WERI-Rb-1 (cell line): ENCODE data around the gene CSK.

ENCODE experiments used
- DNase-seq: peaks from one replicate; pipeline ENCODE4 v3.0.0-alpha.2; 2020
- H3K27ac ChIP-seq: fragments of 250-450 bp; sonication (Bioruptor Pico); 2 replicates; pipeline ENCODE4 v1.5.1; 2020; ENCODE audit warnings: mild to moderate bottlenecking, moderate library complexity
- H3K27me3 ChIP-seq: fragments of 250-450 bp; sonication (Bioruptor Pico); 2 replicates; pipeline ENCODE4 v1.5.1; 2021; ENCODE audit warnings: mild to moderate bottlenecking, low read depth, moderate library complexity; ENCODE audit not compliant: insufficient read depth, severe bottlenecking
- H3K36me3 ChIP-seq: fragments of 250-450 bp; sonication (Bioruptor Pico); 2 replicates; pipeline ENCODE4 v1.5.1; 2020; ENCODE audit warnings: mild to moderate bottlenecking, moderate library complexity
- H3K4me3 ChIP-seq: 2 replicates; pipeline ENCODE4 v1.5.1; 2011; ENCODE audit warnings: low read depth, mild to moderate bottlenecking, control low read depth, low read length
- H3K9me3 ChIP-seq: fragments of 250-450 bp; sonication (Bioruptor Pico); 2 replicates; pipeline ENCODE4 v1.5.1; 2021; ENCODE audit warnings: mild to moderate bottlenecking, moderate library complexity; ENCODE audit not compliant: severe bottlenecking
- CTCF ChIP-seq: IDR thresholded peaks from 2 replicates; pipeline ENCODE4 v1.5.1; 2011; ENCODE audit warnings: low read depth, mild to moderate bottlenecking, control low read depth, inconsistent platforms, low read length

CSK gene

GRCh38 chr15:74850393-74850792, 68.5 kb downstream of the CSK start:
- no peak overlapping the region for H3K27ac ChIP-seq
- H3K4me3 ChIP-seq = no peak overlapping the region
- H3K36me3 ChIP-seq = peaks cover 79% of the 10 kb centered on the region
- no peak for DNase-seq
- H3K9me3 ChIP-seq = no peaks in the 10 kb centered on the region
- TF ChIP-seq CTCF = no peak
- H3K27me3 ChIP-seq = no peaks in the 10 kb centered on the region

- DNase-seq = no peak
- no peak for TF ChIP-seq CTCF
- H3K4me3 ChIP-seq = no peak overlapping the region
These were observed 70.1 kb downstream of the CSK start for GRCh38 chr15:74851960-74852359.

More at GRCh38 chr15:74851960-74852359, 70.1 kb downstream of the CSK start:
- Histone ChIP-seq H3K27me3 (no peaks in the 10 kb centered on the region), H3K9me3 (no peaks in the 10 kb centered on the region), H3K27ac (no peak overlapping the region), H3K36me3 (peaks cover 68% of the 10 kb centered on the region)
